ENCODE results near the gene COPB1. TPM values are rescaled to one million over a fixed set of nuclear protein-coding genes. Genes with fewer than 3 reads are reported as not detected.

Gene COPB1
- total and polyA plus RNA-seq, 2 of the 13 experiments (the other 11 are each of a cell fraction or from before 2014, with no cell fraction given) = 114 to 195 TPM

DNA sequence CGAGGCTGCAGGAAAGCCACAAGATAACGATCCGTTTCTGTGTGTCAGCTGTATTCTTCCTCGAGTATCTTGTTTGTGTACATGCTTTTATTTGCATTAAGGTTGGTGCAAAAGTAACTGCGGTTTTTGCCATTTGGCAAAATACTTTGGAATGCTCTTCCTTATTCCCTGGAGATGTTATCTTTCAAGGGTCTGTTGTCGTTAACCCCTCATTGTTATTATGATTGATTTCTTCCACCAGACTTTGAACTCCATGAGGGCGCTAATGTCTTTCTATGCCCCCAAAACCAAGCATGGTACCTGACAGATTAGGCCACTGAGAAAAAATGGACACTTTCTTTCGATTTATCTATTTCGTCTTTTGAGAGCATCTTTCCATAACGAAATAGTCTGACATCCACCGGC lies 21.1 kb upstream of the COPB1 start (continued):
- no peak for TF ChIP-seq PAXIP1 (CRISPR knock-in tag; conservative IDR thresholded peaks at IDR 0.05)
- no peak for TF ChIP-seq RARG (CRISPR knock-in tag; IDR thresholded peaks at IDR 0.05; ENCODE audit: low read depth)
- TF ChIP-seq SRSF4 (IDR thresholded peaks at IDR 0.05; ENCODE audit: low read depth, low read length, poor library complexity, severe bottlenecking) = no peak
- TF ChIP-seq GPN1 (CRISPR knock-in tag; IDR thresholded peaks at IDR 0.05; ENCODE audit: borderline replicate concordance) = no peak
- TF ChIP-seq ZNF737 (CRISPR knock-in tag; IDR thresholded peaks at IDR 0.05; ENCODE audit: borderline replicate concordance) = no peak
- no peak for TF ChIP-seq NFIB (CRISPR knock-in tag; IDR thresholded peaks at IDR 0.05; ENCODE audit: borderline replicate concordance)
- TF ChIP-seq AKAP8 (CRISPR knock-in tag; IDR thresholded peaks at IDR 0.05) = no peak

GRCh38 chr11:14519917-14520746 lies 20.5 kb upstream of the COPB1 start, which contains the start of gene PSMA1:
Gene PSMA1, minus strand, starts transcription at chr11:14520386. Its CDS starts 87 bp downstream, at chr11:14520299.
- Histone ChIP-seq H3K27me3 (ENCODE audit: control insufficient read depth in 1 of 2, insufficient read depth in 2 of 2, low read length in 2 of 2) (no peaks in the 10 kb centered on the region; a peak in 1 of 5 replicates), H3K4me1 (ENCODE audit: insufficient read depth, low read length) (peaks cover 16% of the 10 kb centered on the region), H3K9me3 (ENCODE audit: low read length) (no peaks in the 10 kb centered on the region), H3K4me2 (ENCODE audit: low read depth, low read length) (peak within 1 kb of the TSS; percentile 88), H3K36me3 (replicated peaks in 1 of 2; ENCODE audit: control insufficient read depth in 1 of 2, insufficient read depth in 2 of 2, low read length in 2 of 2) (peaks cover 2 to 17% of the 10 kb centered on the region in 2 experiments; a peak in 4 of 5 replicates), H3K79me2 (ENCODE audit: insufficient read depth, low read length) (peaks cover 32% of the 10 kb centered on the region), H2AFZ (ENCODE audit: low read length) (peak within 1 kb of the TSS; percentile 84), H3K4me3 (replicated peaks in 1 of 3; ENCODE audit: insufficient read depth in 1 of 3, low read depth in 2 of 3, low read length in 3 of 3) (peak within 1 kb of the TSS; percentile 75 to 89 (median 87)), H4K20me1 (ENCODE audit: insufficient read depth, low read length) (no peaks in the 10 kb centered on the region), H3K27ac (ENCODE audit: extremely low read length, insufficient read depth, low read length) (peak within 1 kb of the TSS; percentile 90), H3K9ac (ENCODE audit: insufficient read depth, low read depth, low read length) (peak within 1 kb of the TSS; percentile 90)
- ATAC-seq (peak; percentile 95), DNase-seq (ENCODE audit: low spot score) (peak; percentile 94), FAIRE-seq (peak; percentile 73)
- POLR2A ChIA-PET = interaction anchor here (0.7 to 1.8 kb wide), 5 partner anchors 10 to 124 kb away, joined by 4 to 17 read pairs (median 4); partner anchors contain the start of genes COPB1 and PDE3B
- no TSS peak for BruUV-seq (replicated peaks)
- intact Hi-C loops (cut with micrococcal nuclease; ENCODE audit: unreplicated experiment) = loop anchor here (1.0 kb wide), 1 partner anchor 123 kb away; the partner anchor contains the start of gene PDE3B
- WGBS (ENCODE audit: low lambda C conversion rate) = 3% methylated on average over 17 of the region's 56 CpGs
- in situ Hi-C loops (cut with HindIII; ENCODE audit: extremely low pct_ligation_motif_present, low pct_unique_long_range_greater_than_20kb) = no loop called here
- CTCF ChIA-PET (ENCODE audit: low intra/inter-chr PET ratio, low total read pairs) = no interaction called here
- TF ChIP-seq KLF16 (CRISPR knock-in tag; IDR thresholded peaks at IDR 0.05) = peak in 1 of 2 experiments; percentile 72; a peak in 1 of 4 replicates
- peak; percentile 64 for TF ChIP-seq ELF4 (CRISPR knock-in tag; IDR thresholded peaks at IDR 0.05; ENCODE audit: borderline replicate concordance)
- TF ChIP-seq, protein P1, sequence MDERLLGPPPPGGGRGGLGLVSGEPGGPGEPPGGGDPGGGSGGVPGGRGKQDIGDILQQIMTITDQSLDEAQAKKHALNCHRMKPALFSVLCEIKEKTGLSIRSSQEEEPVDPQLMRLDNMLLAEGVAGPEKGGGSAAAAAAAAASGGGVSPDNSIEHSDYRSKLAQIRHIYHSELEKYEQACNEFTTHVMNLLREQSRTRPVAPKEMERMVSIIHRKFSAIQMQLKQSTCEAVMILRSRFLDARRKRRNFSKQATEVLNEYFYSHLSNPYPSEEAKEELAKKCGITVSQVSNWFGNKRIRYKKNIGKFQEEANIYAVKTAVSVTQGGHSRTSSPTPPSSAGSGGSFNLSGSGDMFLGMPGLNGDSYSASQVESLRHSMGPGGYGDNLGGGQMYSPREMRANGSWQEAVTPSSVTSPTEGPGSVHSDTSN (CRISPR knock-in tag; IDR thresholded peaks at IDR 0.05) = no peak
- peak; percentile 78 for TF ChIP-seq ZNF205 (CRISPR knock-in tag; IDR thresholded peaks at IDR 0.05)
- TF ChIP-seq GMEB1 (CRISPR knock-in tag; IDR thresholded peaks at IDR 0.05; ENCODE audit: borderline replicate concordance) = peak; percentile 100
- TF ChIP-seq RBFOX2 (IDR thresholded peaks at IDR 0.05; ENCODE audit: low read depth, low read length) = peak; percentile 85
